ENCODE results near the gene ZNF500. TPM values are rescaled to one million over a fixed set of nuclear protein-coding genes. Genes with fewer than 3 reads are reported as not detected.

Gene ZNF500
- total RNA-seq, 1 donor from 2014 or later, result 6.8 TPM

- peaks cover 7 to 16% (median 13%) of the 10 kb centered on the region in 3 donors for H3K4me1 ChIP-seq (ENCODE audit: control insufficient read depth in 3 of 3, insufficient read depth in 3 of 3, low read length in 3 of 3)
- no peaks in the 10 kb centered on the region for H3K36me3 ChIP-seq (ENCODE audit: control insufficient read depth in 3 of 3, insufficient read depth in 3 of 3, low read length in 3 of 3)
- H3K9me3 ChIP-seq (ENCODE audit: control insufficient read depth in 3 of 3, low read length in 3 of 3), result no peaks in the 10 kb centered on the region
- no peak overlapping the region for H3K27ac ChIP-seq (ENCODE audit: low read depth, low read length)
- H3K4me3 ChIP-seq (ENCODE audit: low read length in 3 of 3), result no peak overlapping the region
- H3K27me3 ChIP-seq (ENCODE audit: control insufficient read depth in 3 of 3, insufficient read depth in 3 of 3, low read length in 3 of 3), result no peaks in the 10 kb centered on the region
- no peak overlapping the region for H3K9ac ChIP-seq (ENCODE audit: low read depth in 1 of 3, low read length in 3 of 3)
Observed at GRCh38 chr16:4772351-4772750, 5.4 kb upstream of the ZNF500 start.

GRCh38 chr16:4771646-4772045 is 4.7 kb upstream of the ZNF500 start:
- Histone ChIP-seq H3K4me1 (ENCODE audit: control insufficient read depth in 3 of 3, insufficient read depth in 3 of 3, low read length in 3 of 3) (peaks cover 7 to 16% (median 13%) of the 10 kb centered on the region in 3 donors), H3K36me3 (ENCODE audit: control insufficient read depth in 3 of 3, insufficient read depth in 3 of 3, low read length in 3 of 3) (no peaks in the 10 kb centered on the region), H3K9me3 (ENCODE audit: control insufficient read depth in 3 of 3, low read length in 3 of 3) (no peaks in the 10 kb centered on the region), H3K9ac (ENCODE audit: low read depth in 1 of 3, low read length in 3 of 3) (no peak overlapping the region), H3K27me3 (ENCODE audit: control insufficient read depth in 3 of 3, insufficient read depth in 3 of 3, low read length in 3 of 3) (no peaks in the 10 kb centered on the region), H3K4me3 (ENCODE audit: low read length in 3 of 3) (no peak overlapping the region), H3K27ac (ENCODE audit: low read depth, low read length) (no peak overlapping the region)

- H3K9me3 ChIP-seq (ENCODE audit: control insufficient read depth in 3 of 3, low read length in 3 of 3), result no peaks in the 10 kb centered on the region
- H3K27ac ChIP-seq (ENCODE audit: low read depth, low read length), result peak overlapping the region; percentile 80
- H3K27me3 ChIP-seq (ENCODE audit: control insufficient read depth in 3 of 3, insufficient read depth in 3 of 3, low read length in 3 of 3), result no peaks in the 10 kb centered on the region
- H3K36me3 ChIP-seq (ENCODE audit: control insufficient read depth in 3 of 3, insufficient read depth in 3 of 3, low read length in 3 of 3), result peaks cover 6 to 10% (median 6%) of the 10 kb centered on the region in 3 donors
- peak overlapping the region; percentile 79 to 87 (median 83) for H3K4me3 ChIP-seq (ENCODE audit: low read length in 3 of 3)
- peak overlapping the region in 2 of 3 donors; percentile 58 to 84 for H3K9ac ChIP-seq (ENCODE audit: low read depth in 1 of 3, low read length in 3 of 3)
- peaks cover 25 to 36% (median 28%) of the 10 kb centered on the region in 3 donors for H3K4me1 ChIP-seq (ENCODE audit: control insufficient read depth in 3 of 3, insufficient read depth in 3 of 3, low read length in 3 of 3)
Observed at GRCh38 chr16:4769306-4769638, 2.3 kb upstream of the ZNF500 start.

GRCh38 chr16:4768549-4769305 is 1.8 kb upstream of the ZNF500 start:
- peaks cover 10 to 15% (median 10%) of the 10 kb centered on the region in 3 donors for H3K36me3 ChIP-seq (ENCODE audit: control insufficient read depth in 3 of 3, insufficient read depth in 3 of 3, low read length in 3 of 3)
- no peaks in the 10 kb centered on the region for H3K27me3 ChIP-seq (ENCODE audit: control insufficient read depth in 3 of 3, insufficient read depth in 3 of 3, low read length in 3 of 3)
- H3K9ac ChIP-seq (ENCODE audit: low read depth in 1 of 3, low read length in 3 of 3), result peak overlapping the region; percentile 69 to 84 (median 73)
- peak overlapping the region; percentile 80 for H3K27ac ChIP-seq (ENCODE audit: low read depth, low read length)
- H3K9me3 ChIP-seq (ENCODE audit: control insufficient read depth in 3 of 3, low read length in 3 of 3), result no peaks in the 10 kb centered on the region
- H3K4me3 ChIP-seq (ENCODE audit: low read length in 3 of 3), result peak overlapping the region; percentile 79 to 87 (median 83)
- peaks cover 25 to 36% (median 28%) of the 10 kb centered on the region in 3 donors for H3K4me1 ChIP-seq (ENCODE audit: control insufficient read depth in 3 of 3, insufficient read depth in 3 of 3, low read length in 3 of 3)

GRCh38 chr16:4767872-4768548 is 1.0 kb upstream of the ZNF500 start:
- H3K36me3 ChIP-seq (ENCODE audit: control insufficient read depth in 3 of 3, insufficient read depth in 3 of 3, low read length in 3 of 3), result peaks cover 14 to 20% (median 15%) of the 10 kb centered on the region in 3 donors
- H3K4me1 ChIP-seq (ENCODE audit: control insufficient read depth in 3 of 3, insufficient read depth in 3 of 3, low read length in 3 of 3), result peaks cover 25 to 36% (median 28%) of the 10 kb centered on the region in 3 donors
- H3K27me3 ChIP-seq (ENCODE audit: control insufficient read depth in 3 of 3, insufficient read depth in 3 of 3, low read length in 3 of 3), result no peaks in the 10 kb centered on the region
- peak overlapping the region; percentile 69 to 84 (median 73) for H3K9ac ChIP-seq (ENCODE audit: low read depth in 1 of 3, low read length in 3 of 3)
- no peaks in the 10 kb centered on the region for H3K9me3 ChIP-seq (ENCODE audit: control insufficient read depth in 3 of 3, low read length in 3 of 3)
- peak overlapping the region; percentile 79 to 87 (median 83) for H3K4me3 ChIP-seq (ENCODE audit: low read length in 3 of 3)
- peak overlapping the region; percentile 80 for H3K27ac ChIP-seq (ENCODE audit: low read depth, low read length)

- Histone ChIP-seq H3K4me1 (ENCODE audit: control insufficient read depth in 3 of 3, insufficient read depth in 3 of 3, low read length in 3 of 3) (peaks cover 25 to 36% (median 28%) of the 10 kb centered on the region in 3 donors), H3K36me3 (ENCODE audit: control insufficient read depth in 3 of 3, insufficient read depth in 3 of 3, low read length in 3 of 3) (peaks cover 24 to 32% (median 31%) of the 10 kb centered on the region in 3 donors), H3K4me3 (ENCODE audit: low read length in 3 of 3) (peak overlapping the region; percentile 80 to 86 (median 85)), H3K9ac (ENCODE audit: low read depth in 1 of 3, low read length in 3 of 3) (peak overlapping the region; percentile 87 to 98 (median 89)), H3K27ac (ENCODE audit: low read depth, low read length) (peak overlapping the region; percentile 2), H3K9me3 (ENCODE audit: control insufficient read depth in 3 of 3, low read length in 3 of 3) (no peaks in the 10 kb centered on the region), H3K27me3 (ENCODE audit: control insufficient read depth in 3 of 3, insufficient read depth in 3 of 3, low read length in 3 of 3) (no peaks in the 10 kb centered on the region)
Observed at GRCh38 chr16:4765511-4766474, 1.2 kb downstream of the ZNF500 start.

GRCh38 chr16:4763791-4764190 is 3.2 kb downstream of the ZNF500 start:
- Histone ChIP-seq H3K36me3 (ENCODE audit: control insufficient read depth in 3 of 3, insufficient read depth in 3 of 3, low read length in 3 of 3) (peaks cover 40 to 50% (median 50%) of the 10 kb centered on the region in 3 donors), H3K9ac (ENCODE audit: low read depth in 1 of 3, low read length in 3 of 3) (no peak overlapping the region)

GRCh38 chr16:4762205-4762604 is 4.8 kb downstream of the ZNF500 start:
- Histone ChIP-seq H3K4me3 (ENCODE audit: low read length in 3 of 3) (no peak overlapping the region), H3K27me3 (ENCODE audit: control insufficient read depth in 3 of 3, insufficient read depth in 3 of 3, low read length in 3 of 3) (no peaks in the 10 kb centered on the region), H3K9me3 (ENCODE audit: control insufficient read depth in 3 of 3, low read length in 3 of 3) (no peaks in the 10 kb centered on the region), H3K36me3 (ENCODE audit: control insufficient read depth in 3 of 3, insufficient read depth in 3 of 3, low read length in 3 of 3) (peaks cover 48 to 60% (median 58%) of the 10 kb centered on the region in 3 donors), H3K27ac (ENCODE audit: low read depth, low read length) (no peak overlapping the region), H3K9ac (ENCODE audit: low read depth in 1 of 3, low read length in 3 of 3) (no peak overlapping the region), H3K4me1 (ENCODE audit: control insufficient read depth in 3 of 3, insufficient read depth in 3 of 3, low read length in 3 of 3) (peaks cover 16 to 20% (median 18%) of the 10 kb centered on the region in 3 donors)

More at GRCh38 chr16:4763791-4764190, 3.2 kb downstream of the ZNF500 start:
- Histone ChIP-seq H3K27me3 (ENCODE audit: control insufficient read depth in 3 of 3, insufficient read depth in 3 of 3, low read length in 3 of 3) (no peaks in the 10 kb centered on the region), H3K9me3 (ENCODE audit: control insufficient read depth in 3 of 3, low read length in 3 of 3) (no peaks in the 10 kb centered on the region), H3K27ac (ENCODE audit: low read depth, low read length) (no peak overlapping the region), H3K4me3 (ENCODE audit: low read length in 3 of 3) (no peak overlapping the region), H3K4me1 (ENCODE audit: control insufficient read depth in 3 of 3, insufficient read depth in 3 of 3, low read length in 3 of 3) (peaks cover 21 to 30% (median 23%) of the 10 kb centered on the region in 3 donors)

GRCh38 chr16:4760221-4760910 is 6.6 kb downstream of the ZNF500 start:
- peaks cover 2 to 7% (median 5%) of the 10 kb centered on the region in 3 donors for H3K4me1 ChIP-seq (ENCODE audit: control insufficient read depth in 3 of 3, insufficient read depth in 3 of 3, low read length in 3 of 3)
- H3K9me3 ChIP-seq (ENCODE audit: control insufficient read depth in 3 of 3, low read length in 3 of 3), result no peaks in the 10 kb centered on the region
- no peak overlapping the region for H3K9ac ChIP-seq (ENCODE audit: low read depth in 1 of 3, low read length in 3 of 3)
- H3K27me3 ChIP-seq (ENCODE audit: control insufficient read depth in 3 of 3, insufficient read depth in 3 of 3, low read length in 3 of 3), result no peaks in the 10 kb centered on the region
- H3K27ac ChIP-seq (ENCODE audit: low read depth, low read length), result no peak overlapping the region
- peaks cover 49 to 67% (median 62%) of the 10 kb centered on the region in 3 donors for H3K36me3 ChIP-seq (ENCODE audit: control insufficient read depth in 3 of 3, insufficient read depth in 3 of 3, low read length in 3 of 3)
- H3K4me3 ChIP-seq (ENCODE audit: low read length in 3 of 3), result no peak overlapping the region

All from skeletal muscle tissue (tissue), 4 donors.